Cortex of kidney (tissue), 1 donor: ENCODE measurements around the gene FOXN3.

ENCODE experiments used
- DNase-seq: peaks from one replicate; lab custom pipeline; 2025; lab: John Stamatoyannopoulos, UW

FOXN3 gene

DNA sequence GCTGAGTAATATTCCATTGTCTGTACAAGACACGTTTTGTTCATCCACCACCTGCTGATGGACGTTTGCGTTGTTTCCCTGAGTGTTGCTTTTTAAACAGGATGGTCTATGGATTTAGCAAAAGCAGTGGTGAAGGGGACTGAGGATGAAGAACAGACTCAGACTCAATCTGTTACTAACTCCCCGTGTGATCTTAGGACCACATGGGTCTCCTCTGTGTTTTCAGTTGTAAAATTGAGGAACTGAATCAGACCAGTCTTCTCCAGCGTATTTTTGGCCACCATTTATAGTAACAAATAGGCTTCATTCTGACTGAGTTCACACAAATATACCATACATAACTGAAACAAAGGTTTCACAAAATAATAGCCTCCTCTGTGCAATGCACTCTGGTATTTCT, 85.6 kb downstream of the FOXN3 start:
- no peak for DNase-seq

DNA sequence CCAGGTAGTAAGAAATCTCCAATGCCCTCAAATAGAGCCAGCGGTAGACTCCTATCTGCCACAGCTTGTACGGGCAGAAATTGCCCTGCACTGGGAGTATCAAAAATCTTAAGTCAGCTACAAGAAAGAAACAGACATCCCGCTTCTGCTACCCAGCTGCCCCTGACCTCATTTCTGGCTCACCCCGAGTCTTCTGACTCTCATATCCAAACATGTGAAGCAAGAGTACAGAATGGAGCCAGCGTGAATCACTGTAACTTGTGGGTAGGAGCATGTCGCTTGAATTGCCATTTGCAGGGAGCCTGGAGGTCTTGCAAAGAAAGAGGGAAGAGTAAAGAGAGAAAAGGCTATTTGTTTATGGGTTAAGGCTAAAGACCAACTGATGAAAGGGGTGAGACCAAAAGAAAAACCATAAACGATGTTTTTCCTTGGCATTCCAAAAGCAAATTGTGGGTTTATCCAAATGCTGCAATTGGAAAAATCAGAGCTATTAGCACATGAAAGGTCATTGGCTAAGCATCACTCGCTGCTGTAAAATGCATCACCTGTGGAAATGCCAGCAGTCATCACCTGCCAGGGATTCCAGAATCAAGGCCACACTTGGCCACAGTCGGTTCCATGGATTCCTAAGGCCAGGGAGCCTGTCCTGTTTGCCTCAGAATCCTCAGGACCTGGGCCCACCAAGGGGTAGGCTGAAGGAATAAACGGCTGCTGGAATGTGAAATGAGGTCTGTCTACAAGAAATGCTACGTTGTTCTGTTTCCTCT, 86.6 kb downstream of the FOXN3 start:
- DNase-seq = no peak

DNA sequence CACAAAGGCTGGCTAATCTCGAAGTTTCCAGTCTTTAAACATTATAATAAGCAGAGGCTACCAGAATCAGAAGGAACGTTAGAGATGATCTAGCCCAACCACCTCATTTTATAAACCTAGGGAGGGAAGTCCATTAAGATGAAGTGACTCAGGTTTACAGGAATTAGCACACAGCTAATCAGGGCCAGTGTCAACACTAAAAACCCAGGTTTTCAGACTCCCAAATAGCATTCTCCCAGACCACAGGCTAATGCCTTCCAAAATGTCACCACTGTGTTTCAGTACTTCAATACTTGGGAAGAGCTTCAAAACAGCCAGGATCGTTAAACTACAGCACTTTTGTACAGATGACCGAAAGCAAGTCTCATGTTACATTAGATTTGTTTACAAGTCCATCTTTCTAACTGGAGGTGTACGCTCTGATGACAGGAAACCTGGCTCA, 89.2 kb downstream of the FOXN3 start:
- DNase-seq = no peak

DNA sequence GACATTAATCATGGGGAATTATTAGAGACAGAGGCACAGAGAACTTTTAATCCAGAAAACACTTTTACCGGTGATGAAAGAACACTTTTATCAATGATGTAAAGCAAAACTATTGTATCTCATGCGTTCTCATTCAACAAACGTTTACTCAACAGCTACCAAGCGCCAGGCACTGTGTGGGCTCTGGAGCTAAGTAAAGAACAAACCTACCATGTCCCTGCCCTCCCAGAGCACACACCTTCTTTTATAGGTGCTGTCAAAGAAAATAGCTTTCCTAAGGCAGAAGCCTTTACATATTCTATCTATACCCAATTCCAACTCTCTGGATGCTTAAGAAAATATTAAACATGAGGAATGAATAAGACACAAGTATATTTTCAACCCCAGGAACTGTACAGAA, 91.1 kb downstream of the FOXN3 start:
- DNase-seq = no peak

DNA sequence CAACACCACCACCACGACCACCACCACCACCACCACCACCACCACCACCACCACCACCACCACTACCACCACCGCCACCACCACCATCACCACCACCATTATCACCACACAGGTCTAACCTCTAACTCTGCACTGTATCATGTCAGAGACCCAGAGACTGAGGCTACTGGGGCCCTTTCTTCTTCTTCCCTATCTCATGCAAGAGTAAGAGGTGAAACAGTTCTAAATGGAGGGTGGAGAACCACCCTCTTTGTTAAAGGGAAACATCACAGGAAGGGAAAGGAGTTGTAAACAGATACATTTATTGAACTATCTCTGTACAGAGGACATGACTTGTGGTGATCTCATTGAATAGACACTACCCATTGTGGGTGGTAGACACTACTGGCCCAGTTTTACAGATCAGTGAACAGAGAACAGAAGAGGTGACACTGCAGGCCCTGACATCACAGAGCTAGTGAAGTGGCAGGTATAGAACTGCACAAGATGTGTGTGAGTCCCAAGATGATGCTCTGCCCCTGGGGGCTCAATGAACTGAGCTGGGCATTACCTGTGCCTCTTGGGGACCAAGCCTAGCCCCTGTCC, 91.6 kb downstream of the FOXN3 start:
- no peak for DNase-seq

DNA sequence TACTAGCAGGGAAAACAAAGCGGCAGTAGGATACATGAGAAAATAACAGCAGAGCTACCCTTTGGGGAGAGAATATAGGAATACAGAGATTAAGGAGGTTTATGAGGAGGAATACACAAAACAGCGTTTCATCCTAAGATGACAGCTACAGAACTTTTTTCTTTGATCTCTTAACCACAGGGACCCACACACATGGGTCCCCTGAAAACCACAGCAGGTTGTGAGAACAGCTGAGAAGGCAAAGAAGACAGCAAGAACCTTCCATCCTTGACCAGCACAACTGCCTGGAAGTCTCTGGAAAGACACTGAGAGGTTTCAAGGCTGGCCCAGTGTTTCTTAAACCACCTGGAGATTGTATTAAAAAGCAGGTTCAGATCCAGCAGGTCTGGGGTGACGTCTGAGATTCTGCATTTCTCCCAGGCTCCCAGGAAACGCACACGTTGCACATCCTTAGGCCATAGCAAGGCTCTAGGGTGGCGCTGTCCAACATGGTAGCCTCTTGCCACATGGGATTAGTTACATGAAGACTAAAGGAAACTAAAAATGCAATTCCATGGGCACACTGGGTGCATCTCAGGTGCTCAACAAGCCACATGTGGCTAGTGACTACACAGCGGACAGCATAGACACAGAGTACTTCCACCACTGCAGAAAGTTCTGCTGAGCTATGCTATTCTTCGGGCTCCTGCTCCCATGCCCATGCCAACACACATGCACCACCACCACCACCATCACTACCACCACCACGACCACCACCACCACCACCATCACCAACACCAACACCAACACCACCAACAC, 92.3 kb downstream of the FOXN3 start:
- DNase-seq = no peak

DNA sequence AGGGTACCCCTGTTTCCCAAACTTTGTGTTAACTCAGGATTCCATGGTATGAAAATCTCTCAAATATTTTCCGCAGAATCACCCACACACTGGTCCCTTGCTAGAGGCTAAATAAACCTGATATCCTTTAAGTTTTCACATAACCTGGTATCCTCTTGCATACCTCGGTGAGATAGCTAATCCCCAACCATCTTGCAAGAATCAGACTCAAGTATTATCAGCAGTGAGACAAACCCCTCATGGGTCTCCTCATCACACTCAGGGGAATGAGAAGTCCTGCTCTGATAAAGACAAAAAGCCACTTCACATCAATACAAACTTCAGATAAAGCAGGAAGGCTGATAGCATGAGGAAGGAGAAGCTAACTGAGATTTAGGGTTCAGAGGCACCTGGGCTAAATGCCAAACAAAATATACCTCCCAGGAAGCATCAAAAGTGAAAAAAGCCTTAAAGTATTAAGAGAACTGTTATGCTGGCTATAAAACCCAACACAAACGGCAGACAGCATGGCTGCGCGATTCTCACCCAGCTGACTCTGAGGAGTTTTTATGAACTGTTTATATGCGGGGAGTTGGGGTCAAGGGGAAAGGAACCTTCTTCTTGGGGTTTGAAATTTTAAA, 96.5 kb downstream of the FOXN3 start:
- no peak for DNase-seq

DNA sequence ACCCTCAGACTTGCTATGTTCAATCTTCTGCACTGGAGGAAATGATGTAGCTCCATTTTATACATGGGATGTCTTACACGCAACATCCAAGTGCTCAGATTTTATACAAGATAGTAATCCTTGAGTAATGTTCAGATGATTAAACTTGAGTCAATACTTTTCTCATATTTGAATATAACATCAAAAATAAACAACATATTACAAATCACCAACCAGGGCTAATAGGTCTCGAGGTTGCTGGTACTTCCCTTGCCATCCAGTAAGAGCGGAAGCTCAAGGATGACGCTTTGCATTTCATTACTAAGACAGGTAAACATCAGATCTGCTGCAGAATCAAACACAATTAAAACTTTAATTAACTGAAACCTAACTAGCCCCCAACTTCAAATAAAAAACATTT, 97.3 kb downstream of the FOXN3 start:
- DNase-seq = no peak

DNA sequence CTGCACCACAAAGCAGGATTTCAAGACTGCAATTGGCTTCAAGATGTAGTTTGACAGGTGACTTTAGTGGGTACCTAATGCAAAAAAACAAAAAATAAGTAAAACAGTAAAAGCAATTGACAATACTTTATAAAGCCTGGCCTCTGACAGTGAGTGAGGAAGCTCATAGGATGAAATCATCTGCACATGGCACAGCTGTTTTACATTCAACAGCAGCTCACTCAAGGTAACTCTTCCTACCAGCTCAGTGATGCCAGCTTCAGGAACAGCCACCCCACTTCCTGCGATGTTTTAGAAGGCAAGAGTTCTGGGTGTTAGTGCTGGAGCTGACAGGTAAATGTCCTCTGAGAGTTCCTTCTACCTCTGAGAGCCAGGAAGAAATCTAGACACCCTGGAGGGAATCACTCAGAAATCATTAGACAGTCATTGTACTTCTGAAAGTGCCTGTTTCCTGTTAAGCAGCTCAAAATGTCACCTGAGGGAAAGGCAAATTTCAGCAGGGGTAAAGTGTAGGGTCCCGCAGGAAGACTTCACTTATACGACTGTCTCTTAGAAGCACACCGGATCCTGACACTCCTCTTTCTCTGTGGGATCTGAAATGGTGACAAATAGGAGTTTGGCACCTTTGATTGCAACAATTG, 99.9 kb downstream of the FOXN3 start:
- DNase-seq = no peak

DNA sequence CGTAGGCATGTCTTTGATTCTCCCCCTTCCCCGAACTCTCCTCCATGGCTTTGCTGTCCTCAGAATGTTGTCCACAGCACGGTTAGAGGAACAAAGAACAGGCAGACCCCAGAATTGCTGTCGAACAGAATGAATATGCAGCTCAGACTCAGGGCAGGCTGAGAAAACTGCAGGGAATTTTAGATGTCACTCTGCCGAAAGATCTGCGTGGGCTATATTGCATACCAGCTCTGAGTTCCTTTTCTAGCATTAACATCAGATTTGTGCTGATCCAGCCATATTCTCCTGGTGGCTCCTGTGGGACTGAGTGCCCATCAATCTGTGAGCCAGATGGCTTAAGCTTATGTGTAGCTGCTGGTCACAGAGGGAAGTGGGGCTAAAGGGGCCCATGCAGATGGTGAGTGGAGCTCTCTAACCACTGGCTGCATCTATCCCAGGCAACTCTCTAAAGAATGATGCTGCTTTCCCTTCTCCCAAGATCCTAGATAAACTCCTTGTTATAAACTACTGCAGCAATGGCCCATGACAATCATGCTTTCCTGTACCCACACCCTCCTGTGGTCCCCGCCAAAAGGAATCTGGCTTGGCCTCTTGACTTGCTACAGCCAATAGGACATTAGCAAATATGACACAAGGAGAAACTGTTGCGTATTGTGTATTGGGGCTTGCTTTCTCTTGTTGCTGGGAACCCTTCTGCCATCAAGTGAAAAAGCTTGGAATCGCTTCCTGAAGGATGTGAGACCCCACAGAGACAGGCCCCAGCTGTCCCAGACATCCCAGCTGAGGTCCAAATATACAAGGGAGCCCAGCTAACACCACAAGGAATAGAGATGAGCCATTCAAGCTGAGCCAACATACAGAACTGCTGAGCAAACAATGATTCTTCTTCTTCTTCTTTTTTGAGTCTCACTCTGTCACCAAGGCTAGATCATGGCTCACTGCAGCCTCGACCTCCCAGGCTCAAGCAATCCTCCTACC, 101.3 kb downstream of the FOXN3 start:
- no peak for DNase-seq

DNA sequence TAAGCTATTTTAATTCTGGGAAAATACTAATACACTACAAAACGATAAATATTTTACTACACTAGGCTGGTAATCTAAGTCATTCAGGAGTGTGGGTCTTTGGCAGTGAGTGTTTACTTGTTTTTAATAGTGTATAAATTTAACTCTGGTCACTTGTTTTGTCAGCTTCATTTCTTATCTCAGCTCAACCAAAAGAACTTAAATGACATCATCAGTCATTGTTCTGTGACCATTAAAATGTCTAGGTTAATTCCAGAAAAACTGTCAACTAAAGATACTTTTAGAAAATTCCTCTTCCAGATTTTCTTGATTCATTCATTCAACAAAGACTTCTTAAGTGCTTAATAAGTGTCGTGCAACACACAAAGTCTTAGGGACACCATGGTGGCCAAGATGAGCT, 102.8 kb downstream of the FOXN3 start:
- DNase-seq = no peak

DNA sequence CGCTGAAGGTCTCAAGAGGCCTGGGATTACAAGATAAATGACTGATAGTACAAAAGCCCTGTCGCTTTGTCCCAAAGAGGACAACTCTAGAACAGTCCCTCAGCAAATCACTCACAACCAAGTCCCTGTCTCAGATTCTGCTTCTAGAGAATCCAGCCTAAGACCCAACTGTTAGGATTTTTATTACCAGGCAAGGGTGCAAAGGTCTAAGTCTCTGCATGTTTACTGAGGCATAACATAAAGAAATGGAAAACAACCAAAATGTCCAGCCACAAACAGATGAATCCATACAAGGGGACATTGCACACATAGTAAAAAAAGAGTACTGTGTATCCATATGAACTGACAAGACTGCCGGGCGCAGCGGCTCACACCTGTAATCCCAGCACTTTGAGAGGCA, 104.1 kb downstream of the FOXN3 start:
- no peak for DNase-seq

DNA sequence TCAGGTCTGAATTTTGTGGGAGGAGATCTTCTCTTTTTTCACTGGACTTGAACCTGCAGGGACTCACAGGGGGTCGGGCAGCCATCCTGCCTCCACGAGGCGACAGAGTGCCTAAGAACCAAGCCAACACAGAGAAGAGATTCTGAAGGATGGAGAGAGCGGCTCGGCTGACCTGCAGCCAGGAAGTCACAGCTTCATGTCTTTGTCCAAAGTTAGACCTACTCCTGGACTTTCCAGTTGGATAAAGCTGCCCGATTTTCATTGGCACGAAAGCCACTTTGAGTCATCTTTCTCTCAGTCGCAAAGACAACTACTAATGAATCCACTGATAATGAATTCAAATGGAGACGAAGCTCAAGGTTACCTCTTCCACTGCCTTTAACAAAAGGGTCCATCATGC, 106.8 kb downstream of the FOXN3 start:
- no peak for DNase-seq

DNA sequence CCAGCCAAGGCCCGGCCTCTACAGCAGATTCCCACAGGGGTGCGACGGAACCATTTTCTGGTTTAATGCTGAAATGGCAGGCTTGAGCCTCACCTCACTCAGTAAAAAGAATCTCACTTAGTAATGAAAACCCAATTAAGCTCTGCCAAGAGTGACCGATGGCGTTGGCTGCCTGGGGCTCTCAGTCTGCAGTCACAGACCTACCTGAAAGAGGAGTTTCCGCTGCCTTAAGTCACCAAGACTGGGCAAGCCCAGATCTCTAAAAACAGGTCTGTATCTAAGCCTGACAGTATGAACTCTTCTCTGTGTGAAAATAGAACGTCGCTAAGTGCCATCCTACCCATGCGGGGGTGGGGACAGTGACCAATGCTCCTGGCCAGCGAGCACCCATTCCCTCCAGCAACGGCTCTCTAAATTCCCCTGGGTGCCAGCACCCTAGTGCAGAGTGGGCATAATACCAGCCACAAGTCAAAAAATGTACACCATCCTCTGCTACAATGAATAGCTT, 107.3 kb downstream of the FOXN3 start:
- no peak for DNase-seq

DNA sequence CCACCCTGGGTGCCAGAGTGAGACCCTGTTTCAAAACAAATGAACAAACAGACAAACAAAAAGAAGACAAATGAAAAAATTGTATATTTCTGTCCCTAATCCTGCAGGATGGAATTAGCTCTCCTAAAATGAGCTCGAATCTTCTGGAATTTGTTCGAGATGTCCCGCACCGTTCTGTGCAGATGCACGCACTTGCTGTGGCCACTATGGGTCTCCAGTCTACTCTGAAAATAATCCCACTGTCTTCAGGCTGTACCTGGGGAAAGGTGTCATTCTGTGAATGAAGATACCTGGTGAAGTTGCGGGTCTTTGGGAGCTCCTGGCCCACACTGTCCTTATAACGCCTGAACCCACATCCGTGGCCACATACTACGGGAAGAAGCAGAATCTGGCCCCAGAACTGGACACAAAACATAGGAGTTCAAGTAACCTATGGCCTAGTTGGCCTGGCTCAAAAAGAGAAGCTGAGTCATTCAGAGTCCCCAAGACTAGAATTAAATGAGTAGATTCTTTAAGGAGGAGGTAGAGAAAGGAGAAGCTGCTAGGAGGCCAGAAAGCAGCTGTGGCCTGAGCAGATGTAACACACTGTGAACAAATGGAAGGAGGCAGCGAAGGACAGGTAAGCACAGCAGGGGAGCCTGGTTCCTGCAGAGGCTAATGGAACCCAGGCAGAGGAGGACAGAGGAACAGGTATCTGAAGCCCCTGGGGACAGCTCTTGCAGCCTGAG, 108.6 kb downstream of the FOXN3 start:
- DNase-seq = no peak

DNA sequence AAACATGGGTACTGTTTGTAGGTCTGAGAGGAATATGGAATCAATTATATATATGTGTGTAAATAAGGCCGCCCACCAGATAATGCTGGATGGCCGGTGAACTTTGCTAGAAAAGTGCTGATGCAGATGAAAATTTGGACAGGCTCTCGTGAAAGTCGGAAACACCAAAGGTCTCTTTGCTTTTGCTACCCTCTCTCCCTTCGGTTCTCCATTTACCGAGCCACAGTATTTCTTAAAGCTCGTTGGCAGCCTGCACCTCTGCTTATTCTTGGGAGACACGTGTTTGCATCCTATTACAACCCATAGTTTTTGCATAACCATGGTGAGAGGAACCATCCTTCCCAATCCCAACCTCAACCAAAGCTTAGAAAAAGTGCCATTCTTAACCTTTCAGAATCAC, 109.6 kb downstream of the FOXN3 start:
- DNase-seq = no peak

DNA sequence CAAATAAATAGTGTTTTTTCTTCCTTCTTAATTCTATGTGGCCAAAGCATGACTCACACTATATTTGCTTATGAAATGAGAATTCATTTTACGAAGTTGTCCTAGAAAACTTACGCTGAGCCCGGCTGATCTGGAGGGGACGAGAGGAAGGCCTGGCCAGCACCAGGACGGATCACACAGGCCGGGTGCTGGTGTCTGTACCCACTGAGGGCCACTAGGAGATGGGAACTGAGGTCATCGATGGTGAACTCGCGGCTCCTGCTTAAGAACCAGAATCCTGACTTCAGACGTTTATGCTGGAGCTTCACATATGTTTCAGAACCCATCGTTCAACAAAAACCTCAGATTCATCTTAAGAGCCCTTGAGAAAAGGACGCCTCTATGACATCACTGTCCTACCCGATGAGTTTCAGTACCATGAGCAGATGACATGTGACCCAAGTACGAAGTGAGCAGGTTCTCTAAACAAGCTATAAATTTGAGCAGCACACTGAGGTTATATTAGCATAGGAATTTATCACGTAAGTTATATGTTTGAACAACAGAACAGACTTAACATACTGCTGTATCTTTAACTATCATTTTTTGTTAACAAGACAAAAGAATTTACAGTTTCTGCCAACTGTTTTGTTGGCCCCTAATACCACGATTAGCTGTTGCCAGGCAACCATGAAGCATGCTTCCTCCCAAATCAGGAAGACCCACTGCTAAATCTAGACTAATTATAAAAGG, 111.9 kb downstream of the FOXN3 start:
- no peak for DNase-seq

DNA sequence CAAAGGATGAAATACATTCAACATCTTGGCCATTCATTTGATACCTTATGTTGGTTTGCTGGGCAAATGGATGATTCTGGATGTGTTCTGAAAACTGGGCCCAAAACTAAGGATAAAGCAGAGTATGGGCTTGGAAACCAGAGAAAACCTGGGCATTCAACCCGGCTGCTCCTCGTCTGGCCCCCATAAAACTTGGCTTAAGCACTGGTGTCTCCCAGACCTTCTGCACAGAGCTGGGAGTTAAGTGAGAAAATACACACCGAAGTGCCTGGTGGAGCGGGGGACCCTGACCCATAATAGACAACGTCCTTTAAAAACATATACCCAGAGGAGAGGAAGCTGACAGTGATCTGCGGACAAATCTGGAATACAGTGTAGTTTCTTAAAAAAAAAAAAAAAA, 112.5 kb downstream of the FOXN3 start:
- no peak for DNase-seq
